ENCODE measurements around the gene TTC7B.

The TTC7B gene

GRCh38 chr14:90573385-90574105 lies 242.7 kb downstream of the TTC7B start:
- no peak for FAIRE-seq
- DNase-seq (ENCODE audit: insufficient read length) = no peak
- TF ChIP-seq POLR2A (IDR thresholded peaks at IDR 0.05; ENCODE audit: low read depth, low read length) (no peak), TAF1 (IDR thresholded peaks at IDR 0.05; ENCODE audit: borderline replicate concordance, low read depth, low read length) (no peak), POLR2AphosphoS5 (IDR thresholded peaks at IDR 0.05; ENCODE audit: low read depth, low read length) (no peak)

GRCh38 chr14:90572441-90573150 lies 243.6 kb downstream of the TTC7B start:
- DNase-seq (ENCODE audit: insufficient read length) = no peak
- no peak for FAIRE-seq
- TF ChIP-seq TAF1 (IDR thresholded peaks at IDR 0.05; ENCODE audit: borderline replicate concordance, low read depth, low read length) (no peak), POLR2A (IDR thresholded peaks at IDR 0.05; ENCODE audit: low read depth, low read length) (no peak), POLR2AphosphoS5 (IDR thresholded peaks at IDR 0.05; ENCODE audit: low read depth, low read length) (no peak)

GRCh38 chr14:90571149-90571947 lies 244.9 kb downstream of the TTC7B start:
- no peak for FAIRE-seq
- TF ChIP-seq TAF1 (IDR thresholded peaks at IDR 0.05; ENCODE audit: borderline replicate concordance, low read depth, low read length) = no peak
- DNase-seq (ENCODE audit: insufficient read length) = no peak

GRCh38 chr14:90570461-90570860 lies 245.8 kb downstream of the TTC7B start:
- DNase-seq (ENCODE audit: insufficient read length) = no peak

DNA sequence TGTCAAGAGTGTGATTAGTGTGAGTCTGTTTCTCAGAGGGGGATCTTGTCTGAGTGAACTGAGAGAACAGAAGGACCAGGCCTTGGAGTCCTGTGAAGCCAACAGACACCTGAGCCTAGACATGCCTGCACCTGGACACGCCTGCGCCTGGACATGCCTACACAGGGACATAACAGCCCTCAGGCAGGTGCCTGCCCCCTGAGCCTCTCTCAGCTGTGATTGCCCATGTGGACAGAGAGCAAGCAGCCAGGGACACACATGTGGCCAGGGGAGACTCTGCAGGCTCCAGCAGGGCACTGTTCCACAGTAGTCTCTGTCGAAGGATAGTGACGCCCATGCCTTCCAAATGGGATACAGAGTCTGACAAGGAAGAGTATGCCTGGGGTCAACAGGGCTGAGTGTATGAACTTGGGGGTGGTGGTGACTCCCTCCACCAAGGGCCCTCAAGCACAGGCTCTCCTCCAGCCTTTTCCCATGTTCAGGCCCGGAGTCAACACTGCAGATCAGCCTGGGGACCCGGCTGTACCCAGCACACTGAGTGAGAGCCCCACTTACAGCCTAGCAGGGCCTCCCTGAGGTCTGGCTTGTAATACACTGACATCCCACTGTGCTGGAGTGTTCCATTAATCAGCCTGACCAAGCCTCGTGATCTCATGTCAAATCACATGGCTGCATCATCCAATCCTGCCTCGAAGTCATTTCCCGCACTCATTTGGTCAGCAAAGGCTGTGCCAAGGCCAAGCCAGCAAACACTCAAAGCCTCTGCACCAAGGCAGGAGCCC lies 246.4 kb downstream of the TTC7B start:
- DNase-seq (ENCODE audit: insufficient read length) (no peak), FAIRE-seq (no peak)
- TF ChIP-seq TAF1 (IDR thresholded peaks at IDR 0.05; ENCODE audit: borderline replicate concordance, low read depth, low read length) = no peak
- TF ChIP-seq POLR2A (IDR thresholded peaks at IDR 0.05; ENCODE audit: low read depth, low read length) = no peak
- TF ChIP-seq POLR2AphosphoS5 (IDR thresholded peaks at IDR 0.05; ENCODE audit: low read depth, low read length) = no peak

More at GRCh38 chr14:90570461-90570860, 245.8 kb downstream of the TTC7B start:
- TF ChIP-seq POLR2AphosphoS5 (IDR thresholded peaks at IDR 0.05; ENCODE audit: low read depth, low read length) = no peak
- TF ChIP-seq TAF1 (IDR thresholded peaks at IDR 0.05; ENCODE audit: borderline replicate concordance, low read depth, low read length) = no peak
- TF ChIP-seq POLR2A (IDR thresholded peaks at IDR 0.05; ENCODE audit: low read depth, low read length) = no peak
- FAIRE-seq = no peak

- DNase-seq (ENCODE audit: insufficient read length) (no peak), FAIRE-seq (no peak)
- TF ChIP-seq TAF1 (IDR thresholded peaks at IDR 0.05; ENCODE audit: borderline replicate concordance, low read depth, low read length) (no peak), POLR2A (IDR thresholded peaks at IDR 0.05; ENCODE audit: low read depth, low read length) (no peak), POLR2AphosphoS5 (IDR thresholded peaks at IDR 0.05; ENCODE audit: low read depth, low read length) (no peak)
Measured at GRCh38 chr14:90569201-90569600, 247.0 kb downstream of the TTC7B start.

DNA sequence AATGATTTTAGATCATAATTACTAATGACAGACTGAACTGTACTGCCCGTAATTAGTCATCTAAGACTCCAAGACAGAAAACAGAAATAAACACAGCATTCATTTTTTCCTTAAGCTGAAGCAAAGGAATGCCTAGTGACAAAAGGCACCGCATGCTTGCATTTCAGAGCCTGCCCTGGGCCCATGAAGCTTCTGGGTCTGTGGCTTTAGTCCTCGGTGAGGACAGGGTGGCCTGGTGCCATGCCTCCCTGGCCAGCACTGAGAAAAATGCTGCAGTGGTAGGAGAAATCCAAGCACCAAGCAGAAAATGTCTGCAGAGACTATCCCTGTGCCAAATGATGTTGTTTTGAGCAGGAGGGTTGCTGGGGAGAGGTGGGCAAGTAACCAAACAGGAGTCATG lies 247.8 kb downstream of the TTC7B start:
- no peak for FAIRE-seq
- no peak for TF ChIP-seq TAF1 (IDR thresholded peaks at IDR 0.05; ENCODE audit: borderline replicate concordance, low read depth, low read length)
- TF ChIP-seq POLR2A (IDR thresholded peaks at IDR 0.05; ENCODE audit: low read depth, low read length) = no peak
- no peak for TF ChIP-seq POLR2AphosphoS5 (IDR thresholded peaks at IDR 0.05; ENCODE audit: low read depth, low read length)

DNA sequence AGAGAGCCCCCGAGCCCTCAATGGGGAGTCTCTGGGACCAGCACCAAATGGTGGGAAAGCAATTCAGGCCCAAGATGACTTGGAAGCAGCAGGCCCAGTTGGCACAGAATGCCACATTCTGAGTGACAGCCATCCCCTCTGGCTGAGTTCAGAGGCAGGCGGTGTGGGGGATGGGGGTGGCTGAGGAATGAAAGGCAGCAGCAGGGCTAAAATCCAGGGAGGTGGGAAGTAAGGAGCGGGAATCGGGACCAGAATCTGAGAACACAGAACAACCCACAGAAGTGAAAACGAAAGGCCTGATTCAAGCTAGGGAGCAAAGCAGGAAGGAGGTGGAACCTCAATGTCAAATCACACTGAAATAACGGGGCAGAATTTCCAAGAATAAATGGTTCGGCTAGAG lies 248.2 kb downstream of the TTC7B start:
- TF ChIP-seq POLR2A (IDR thresholded peaks at IDR 0.05; ENCODE audit: low read depth, low read length) (no peak), TAF1 (IDR thresholded peaks at IDR 0.05; ENCODE audit: borderline replicate concordance, low read depth, low read length) (no peak), POLR2AphosphoS5 (IDR thresholded peaks at IDR 0.05; ENCODE audit: low read depth, low read length) (no peak)
- DNase-seq (ENCODE audit: insufficient read length) = no peak
- no peak for FAIRE-seq

More for the DNA sequence above, 247.8 kb downstream of the TTC7B start:
- DNase-seq (ENCODE audit: insufficient read length) = no peak

DNA sequence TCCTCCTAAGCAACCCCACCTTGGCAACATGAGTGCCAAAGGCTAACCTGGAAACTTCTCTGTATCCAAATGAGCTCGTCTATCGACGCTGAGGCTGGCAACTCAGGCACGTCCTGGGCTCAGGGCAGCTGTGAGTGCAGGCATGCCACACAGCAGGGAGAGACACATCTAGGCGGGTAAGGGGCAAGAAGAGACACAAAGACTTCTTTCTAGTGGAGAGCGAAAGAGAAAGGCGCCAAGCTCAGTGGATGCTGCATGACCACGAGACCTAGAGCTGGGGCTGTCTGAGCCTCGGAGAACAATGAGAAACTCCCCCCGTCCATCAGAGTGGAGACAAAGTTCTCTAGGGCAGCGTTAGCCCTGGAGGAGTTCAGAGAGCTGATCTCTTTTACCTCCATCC lies 249.0 kb downstream of the TTC7B start:
- FAIRE-seq = no peak
- TF ChIP-seq POLR2AphosphoS5 (IDR thresholded peaks at IDR 0.05; ENCODE audit: low read depth, low read length) = no peak
- TF ChIP-seq TAF1 (IDR thresholded peaks at IDR 0.05; ENCODE audit: borderline replicate concordance, low read depth, low read length) = no peak
- TF ChIP-seq POLR2A (IDR thresholded peaks at IDR 0.05; ENCODE audit: low read depth, low read length) = no peak
- no peak for DNase-seq (ENCODE audit: insufficient read length)

GRCh38 chr14:90566481-90566880 lies 249.7 kb downstream of the TTC7B start:
- FAIRE-seq (no peak), DNase-seq (ENCODE audit: insufficient read length) (no peak)
- TF ChIP-seq TAF1 (IDR thresholded peaks at IDR 0.05; ENCODE audit: borderline replicate concordance, low read depth, low read length) (no peak), POLR2A (IDR thresholded peaks at IDR 0.05; ENCODE audit: low read depth, low read length) (no peak), POLR2AphosphoS5 (IDR thresholded peaks at IDR 0.05; ENCODE audit: low read depth, low read length) (no peak)

DNA sequence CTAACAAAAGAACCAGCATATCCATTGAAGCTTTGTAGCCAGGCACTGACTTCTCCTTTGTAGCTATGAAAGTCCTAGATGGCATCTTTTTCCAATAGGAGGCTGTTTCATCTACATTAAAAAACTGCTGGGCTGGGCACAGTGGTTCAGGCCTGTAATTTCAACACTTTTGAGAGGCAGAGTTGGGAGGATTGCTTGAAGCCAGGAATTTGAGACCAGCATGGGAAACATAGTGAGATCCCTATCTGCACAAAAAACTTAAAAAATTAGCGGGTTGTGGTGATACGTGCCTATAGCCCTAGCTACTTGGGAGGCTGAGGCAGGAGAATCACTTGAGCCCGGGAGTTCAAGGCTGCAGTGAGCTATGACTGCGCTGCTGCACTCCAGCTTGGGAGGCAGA lies 251.7 kb downstream of the TTC7B start:
- no peak for FAIRE-seq
- TF ChIP-seq POLR2A (IDR thresholded peaks at IDR 0.05; ENCODE audit: low read depth, low read length) (no peak), TAF1 (IDR thresholded peaks at IDR 0.05; ENCODE audit: borderline replicate concordance, low read depth, low read length) (no peak), POLR2AphosphoS5 (IDR thresholded peaks at IDR 0.05; ENCODE audit: low read depth, low read length) (no peak)
- no peak for DNase-seq (ENCODE audit: insufficient read length)
